ENCODE measurements around the gene PCBP2.

PCBP2 gene

DNA sequence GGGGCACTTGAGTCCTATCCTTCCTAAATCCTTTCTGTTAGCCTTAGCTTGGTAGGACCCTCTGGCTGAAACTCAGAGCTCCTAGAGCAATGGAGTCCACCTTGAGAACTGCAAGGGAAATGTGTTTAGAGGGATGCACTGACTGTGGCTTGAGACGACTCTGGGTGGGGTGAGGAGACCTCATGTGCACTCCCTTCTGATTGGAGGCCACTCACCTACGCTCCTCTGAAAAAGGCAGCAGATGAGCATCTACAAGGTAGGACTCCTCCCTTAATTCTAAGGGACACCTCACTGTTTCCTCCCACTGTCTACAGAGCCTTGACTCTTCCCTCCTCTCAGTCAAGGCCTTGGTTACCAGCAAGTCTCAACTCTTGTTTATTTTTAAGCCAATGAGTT, 46.3 kb downstream of the PCBP2 start:
- TF ChIP-seq, protein P1, sequence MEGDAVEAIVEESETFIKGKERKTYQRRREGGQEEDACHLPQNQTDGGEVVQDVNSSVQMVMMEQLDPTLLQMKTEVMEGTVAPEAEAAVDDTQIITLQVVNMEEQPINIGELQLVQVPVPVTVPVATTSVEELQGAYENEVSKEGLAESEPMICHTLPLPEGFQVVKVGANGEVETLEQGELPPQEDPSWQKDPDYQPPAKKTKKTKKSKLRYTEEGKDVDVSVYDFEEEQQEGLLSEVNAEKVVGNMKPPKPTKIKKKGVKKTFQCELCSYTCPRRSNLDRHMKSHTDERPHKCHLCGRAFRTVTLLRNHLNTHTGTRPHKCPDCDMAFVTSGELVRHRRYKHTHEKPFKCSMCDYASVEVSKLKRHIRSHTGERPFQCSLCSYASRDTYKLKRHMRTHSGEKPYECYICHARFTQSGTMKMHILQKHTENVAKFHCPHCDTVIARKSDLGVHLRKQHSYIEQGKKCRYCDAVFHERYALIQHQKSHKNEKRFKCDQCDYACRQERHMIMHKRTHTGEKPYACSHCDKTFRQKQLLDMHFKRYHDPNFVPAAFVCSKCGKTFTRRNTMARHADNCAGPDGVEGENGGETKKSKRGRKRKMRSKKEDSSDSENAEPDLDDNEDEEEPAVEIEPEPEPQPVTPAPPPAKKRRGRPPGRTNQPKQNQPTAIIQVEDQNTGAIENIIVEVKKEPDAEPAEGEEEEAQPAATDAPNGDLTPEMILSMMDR (IDR thresholded peaks at IDR 0.05; ENCODE audit: insufficient read depth, low read depth, low read length, missing control alignments), result no peak

DNA sequence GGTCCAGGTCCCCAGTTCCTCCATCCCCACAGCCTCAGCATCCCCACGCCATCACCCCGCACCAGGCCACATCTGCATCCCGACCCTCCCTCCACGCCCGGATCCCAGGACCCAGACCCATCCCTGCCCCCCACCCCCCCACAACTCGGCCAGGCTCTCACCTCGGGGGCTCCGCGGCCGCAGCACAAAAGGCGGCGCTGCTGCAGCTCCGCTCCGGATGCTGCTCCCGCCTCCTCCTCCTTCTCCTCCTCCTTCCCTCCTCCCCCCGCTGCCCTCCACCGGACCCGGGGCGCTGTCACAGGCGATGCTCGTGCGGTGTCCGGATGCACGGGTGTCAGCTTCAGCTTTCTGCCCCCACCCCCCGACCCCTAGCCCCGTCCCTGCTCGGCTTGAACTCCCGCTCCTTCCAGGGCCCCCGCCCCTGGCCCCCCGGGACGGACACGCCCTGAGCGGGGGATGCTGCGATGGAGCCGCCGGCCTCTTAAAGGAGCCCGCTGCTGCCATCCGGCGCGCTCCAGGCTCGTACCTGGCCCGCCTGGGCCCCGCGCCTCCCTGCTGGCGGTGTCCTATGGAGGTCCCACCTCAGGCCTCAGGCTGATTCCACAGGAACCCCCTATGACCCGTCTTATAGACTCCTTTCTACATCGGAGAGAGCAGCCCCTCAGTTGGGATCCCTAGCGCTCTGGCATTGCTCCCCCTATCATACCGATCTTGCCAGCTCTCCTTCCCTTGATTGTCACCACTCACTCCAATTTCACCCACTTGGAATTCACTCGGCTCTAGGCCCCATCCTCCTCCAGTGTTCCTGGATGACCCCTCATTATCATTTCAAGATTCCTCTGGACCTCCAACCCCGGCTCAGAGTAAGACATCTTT, 47.6 kb downstream of the PCBP2 start, which contains the start of gene MAP3K12:
MAP3K12 (minus strand) TSS at position 193 of the 876 bp plus-strand sequence. CDS start 12,067 bp downstream, outside the sequence.
- DNase-seq (ENCODE audit: low read depth), result peak; percentile 68

More for the DNA sequence above, 46.3 kb downstream of the PCBP2 start:
- DNase-seq (ENCODE audit: low read depth), result no peak
- H3K4me3 ChIP-seq (ENCODE audit: low read depth, low read length), result no peak overlapping the region

DNA sequence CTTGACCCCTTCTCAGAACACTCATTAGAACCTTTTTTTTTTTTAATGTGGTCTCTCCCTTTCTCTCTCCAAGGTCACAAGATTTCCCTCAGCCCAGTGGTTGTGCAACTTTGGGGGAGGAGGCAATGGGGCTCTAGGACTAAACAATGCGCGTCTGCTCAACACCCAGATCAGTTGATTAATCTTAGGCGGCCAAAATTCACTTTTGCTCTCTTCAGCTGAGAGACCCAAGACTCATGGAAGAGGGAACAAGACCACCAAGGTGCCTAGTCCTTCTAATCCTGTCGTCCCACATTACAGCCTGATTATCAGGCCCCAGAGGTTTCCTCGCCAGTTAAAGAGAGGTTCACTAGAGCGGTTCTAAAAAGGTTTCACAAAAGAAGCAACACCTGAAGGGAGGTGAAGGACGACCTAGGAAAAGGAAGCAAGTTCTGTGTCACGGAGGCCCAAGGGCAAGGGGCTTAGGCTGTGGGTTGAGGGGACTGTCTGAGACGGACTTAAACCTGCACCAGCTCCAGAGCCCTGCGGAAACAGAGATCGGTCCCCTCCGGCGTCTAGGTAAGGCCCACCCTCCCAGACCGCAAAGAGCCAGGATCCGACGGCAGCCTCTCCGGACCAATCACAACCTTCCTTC, 48.4 kb downstream of the PCBP2 start:
- TF ChIP-seq, protein P1 (IDR thresholded peaks at IDR 0.05; ENCODE audit: insufficient read depth, low read depth, low read length, missing control alignments), result no peak
- H3K4me3 ChIP-seq (ENCODE audit: low read depth, low read length), result peak overlapping the region; percentile 66
- no peak for DNase-seq (ENCODE audit: low read depth)

More for the DNA sequence above, 47.6 kb downstream of the PCBP2 start, which contains the start of gene MAP3K12:
- peak within 1 kb of the TSS; percentile 66 for H3K4me3 ChIP-seq (ENCODE audit: low read depth, low read length)
- TF ChIP-seq, protein P1 (IDR thresholded peaks at IDR 0.05; ENCODE audit: insufficient read depth, low read depth, low read length, missing control alignments), result no peak

DNA sequence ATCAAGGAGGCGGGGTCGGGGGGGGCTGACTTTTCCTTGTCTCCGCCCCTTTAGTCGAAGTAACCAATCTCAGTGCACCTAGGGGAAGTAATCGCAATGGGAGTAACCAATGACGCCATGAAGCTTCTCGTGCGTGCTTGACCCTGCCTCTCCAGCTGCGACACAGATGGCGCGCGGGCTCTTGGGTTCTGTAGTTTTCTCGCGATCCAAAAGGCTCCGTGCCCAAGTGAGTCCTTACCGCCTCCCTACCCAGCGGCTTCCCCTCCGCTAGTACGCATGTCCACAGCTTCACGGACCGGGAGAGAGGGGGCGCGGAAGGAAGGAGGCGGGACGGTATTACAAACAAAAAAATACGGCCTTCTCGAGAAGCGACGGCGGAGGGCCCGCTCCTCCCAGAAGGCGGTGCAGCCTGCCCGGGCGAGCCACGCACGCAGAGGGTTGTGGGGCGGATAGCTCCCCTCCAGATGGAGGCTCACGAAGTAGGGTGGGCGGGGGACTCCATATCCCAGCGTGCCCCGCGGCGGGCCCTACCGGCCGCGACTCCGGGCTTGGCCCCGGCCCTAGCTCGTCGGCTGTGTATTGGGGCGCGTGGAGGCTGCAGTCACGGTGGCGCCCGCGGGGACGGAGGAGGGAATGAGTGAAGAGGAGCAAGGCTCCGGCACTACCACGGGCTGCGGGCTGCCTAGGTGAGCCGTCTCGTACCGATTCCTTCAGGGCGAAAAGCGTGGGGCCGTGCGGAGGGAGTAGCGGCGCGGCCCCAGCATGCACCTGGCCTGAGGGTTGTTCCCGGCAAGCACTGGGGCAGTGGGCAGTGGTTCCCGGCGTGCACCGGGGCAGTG, 49.1 kb downstream of the PCBP2 start, which contains the start of gene TARBP2:
TARBP2 (plus strand) TSS at position 508 of the 839 bp plus-strand sequence; CDS start at position 634, 126 bp downstream.
- peak; percentile 99 for DNase-seq (ENCODE audit: low read depth)
- TF ChIP-seq, protein P1 (IDR thresholded peaks at IDR 0.05; ENCODE audit: insufficient read depth, low read depth, low read length, missing control alignments), result no peak
- H3K4me3 ChIP-seq (ENCODE audit: low read depth, low read length), result peak within 1 kb of the TSS; percentile 94

DNA sequence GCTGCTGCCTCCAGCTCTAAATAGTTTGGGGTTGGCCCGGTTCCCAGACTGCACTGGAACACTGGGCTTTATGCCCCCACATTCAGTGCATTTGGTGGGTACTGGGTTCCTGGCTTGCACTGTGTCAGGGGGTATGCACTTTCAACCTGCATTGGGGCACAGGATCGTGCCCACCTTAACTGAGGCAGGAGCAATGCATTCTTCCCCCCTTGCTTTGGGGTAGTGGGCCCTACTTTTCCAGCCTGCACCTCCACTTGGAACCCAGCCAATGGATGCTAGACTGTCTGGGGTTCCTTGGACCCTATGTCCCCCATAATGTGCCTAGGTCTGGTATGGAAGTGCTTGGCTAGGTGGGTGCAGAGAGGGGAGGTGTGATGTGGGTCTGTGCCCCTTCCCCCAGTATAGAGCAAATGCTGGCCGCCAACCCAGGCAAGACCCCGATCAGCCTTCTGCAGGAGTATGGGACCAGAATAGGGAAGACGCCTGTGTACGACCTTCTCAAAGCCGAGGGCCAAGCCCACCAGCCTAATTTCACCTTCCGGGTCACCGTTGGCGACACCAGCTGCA, 49.8 kb downstream of the PCBP2 start:
- peak overlapping the region; percentile 94 for H3K4me3 ChIP-seq (ENCODE audit: low read depth, low read length)
- DNase-seq (ENCODE audit: low read depth), result no peak
- TF ChIP-seq, protein P1 (IDR thresholded peaks at IDR 0.05; ENCODE audit: insufficient read depth, low read depth, low read length, missing control alignments), result no peak

DNA sequence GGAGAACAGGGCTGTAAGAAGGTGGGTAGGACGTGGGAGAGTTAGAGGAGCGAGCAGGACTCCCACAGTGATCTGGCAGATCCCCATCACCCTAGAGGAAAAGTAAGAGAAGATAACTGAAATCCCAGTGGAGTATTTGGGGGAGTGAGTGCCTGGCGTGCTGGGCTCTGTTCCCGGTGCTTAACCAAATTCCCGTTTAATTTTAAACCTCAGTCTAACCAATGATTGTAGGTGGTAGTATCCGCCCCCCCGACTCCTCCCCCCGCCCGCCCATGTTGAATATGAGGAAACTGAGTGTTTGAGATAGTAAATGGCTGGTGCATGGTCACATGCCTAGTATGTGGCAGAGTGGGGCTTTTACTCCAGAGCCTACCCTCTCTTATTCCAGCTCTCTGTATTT, 50.4 kb downstream of the PCBP2 start:
- TF ChIP-seq, protein P1 (IDR thresholded peaks at IDR 0.05; ENCODE audit: insufficient read depth, low read depth, low read length, missing control alignments), result no peak
- peak overlapping the region; percentile 94 for H3K4me3 ChIP-seq (ENCODE audit: low read depth, low read length)
- no peak for DNase-seq (ENCODE audit: low read depth)
